Parathyroid adenoma (tissue), 2 donors: ENCODE results near the gene CAMKMT.

Experiments used
- H2AFZ ChIP-seq: fragments of 300-600 bp; sonication (generic); one replicate; pipeline ENCODE4 v1.7.0; 2017; ENCODE audit warnings: antibody characterized with exemption, mild to moderate bottlenecking
- H3K27ac ChIP-seq: fragments of 300-600 bp; sonication (generic); one replicate; pipeline ENCODE4 v1.7.0; 2017
- H3K27me3 ChIP-seq: fragments of 300-600 bp; sonication (generic); one replicate; pipeline ENCODE4 v1.7.0; 2017; ENCODE audit warnings: low read length; ENCODE audit not compliant: control insufficient read depth, insufficient read depth
- H3K36me3 ChIP-seq: fragments of 300-600 bp; sonication (generic); one replicate; pipeline ENCODE4 v1.7.0; 2017; ENCODE audit warnings: low read length; ENCODE audit not compliant: control insufficient read depth, insufficient read depth
- H3K4me1 ChIP-seq: fragments of 300-600 bp; sonication (generic); one replicate; pipeline ENCODE4 v1.7.0; 2017; ENCODE audit warnings: control low read depth
- H3K4me2 ChIP-seq: fragments of 300-600 bp; sonication (generic); one replicate; pipeline ENCODE4 v1.7.0; 2017; ENCODE audit warnings: low read length
- H3K4me3 ChIP-seq: fragments of 300-600 bp; sonication (generic); one replicate; pipeline ENCODE4 v1.7.0; 2017; ENCODE audit warnings: low read depth, low read length
- H3K79me2 ChIP-seq: fragments of 300-600 bp; sonication (generic); one replicate; pipeline ENCODE4 v1.7.0; 2017; ENCODE audit warnings: control low read depth
- H3K9ac ChIP-seq: fragments of 300-600 bp; sonication (generic); one replicate; pipeline ENCODE4 v1.7.0; 2017; ENCODE audit warnings: mild to moderate bottlenecking
- H3K9me3 ChIP-seq: fragments of 300-600 bp; sonication (generic); one replicate; pipeline ENCODE4 v1.7.0; 2017; ENCODE audit warnings: low read length; ENCODE audit not compliant: control insufficient read depth
- CTCF ChIP-seq: fragments of 300-600 bp; sonication (generic); IDR thresholded peaks from one replicate; pipeline ENCODE4 v1.7.0; 2017; ENCODE audit warnings: antibody characterized with exemption, mild to moderate bottlenecking
- donor health status: primary hyperparathyroidism.

CAMKMT gene

DNA sequence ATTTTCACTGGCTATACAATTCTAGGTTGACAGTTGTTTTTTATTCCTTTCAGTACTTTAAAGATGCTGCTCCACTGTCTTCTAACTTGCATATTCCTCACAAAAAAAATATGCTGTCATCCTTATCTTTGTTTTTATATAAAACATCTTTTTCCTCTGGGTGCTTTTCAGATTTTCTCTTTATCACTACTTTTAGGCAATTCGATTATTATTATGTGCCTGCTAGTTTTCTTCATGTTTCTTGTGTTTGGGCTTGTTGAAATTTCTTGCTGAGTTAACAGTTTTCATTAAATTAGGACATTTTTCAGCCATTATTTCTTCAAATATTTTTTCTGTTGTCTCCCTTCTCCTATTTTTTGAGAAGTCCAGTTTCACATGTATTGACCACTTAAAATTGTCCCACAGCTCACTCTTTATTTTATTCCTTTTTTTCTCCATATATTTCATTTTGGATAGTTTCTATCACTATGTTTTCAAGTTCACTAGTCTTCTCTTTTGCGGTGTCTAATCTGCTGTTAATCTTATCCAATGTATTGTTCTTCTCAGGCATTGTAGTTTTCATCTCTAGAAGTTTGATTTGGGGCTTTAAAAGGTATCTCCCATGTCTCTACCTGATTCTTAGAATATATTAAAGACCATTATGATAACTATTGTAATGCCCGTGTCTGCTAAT lies 374.7 kb downstream of the CAMKMT start:
- Histone ChIP-seq H2AFZ (no peak overlapping the region), H3K9ac (no peak overlapping the region), H3K79me2 (no peaks in the 10 kb centered on the region), H3K4me3 (no peak overlapping the region), H3K4me2 (no peak overlapping the region), H3K27me3 (no peaks in the 10 kb centered on the region), H3K36me3 (no peaks in the 10 kb centered on the region), H3K9me3 (no peaks in the 10 kb centered on the region), H3K27ac (no peak overlapping the region), H3K4me1 (peaks cover 4% of the 10 kb centered on the region)
- no peak for TF ChIP-seq CTCF

GRCh38 chr2:44740678-44741077 lies 378.9 kb downstream of the CAMKMT start:
- no peak overlapping the region for H3K27ac ChIP-seq
- H3K9me3 ChIP-seq = no peaks in the 10 kb centered on the region
- H3K4me2 ChIP-seq = no peak overlapping the region
- no peaks in the 10 kb centered on the region for H3K36me3 ChIP-seq
- H3K79me2 ChIP-seq = no peaks in the 10 kb centered on the region
- H3K27me3 ChIP-seq = no peaks in the 10 kb centered on the region
- H3K4me1 ChIP-seq = peaks cover 4% of the 10 kb centered on the region
- no peak for TF ChIP-seq CTCF
- no peak overlapping the region for H2AFZ ChIP-seq
- H3K4me3 ChIP-seq = no peak overlapping the region
- no peak overlapping the region for H3K9ac ChIP-seq

- no peak overlapping the region for H3K4me2 ChIP-seq
- no peaks in the 10 kb centered on the region for H3K36me3 ChIP-seq
- no peak overlapping the region for H3K4me3 ChIP-seq
- no peak overlapping the region for H2AFZ ChIP-seq
- no peaks in the 10 kb centered on the region for H3K79me2 ChIP-seq
- peaks cover 4% of the 10 kb centered on the region for H3K4me1 ChIP-seq
- H3K9me3 ChIP-seq = no peaks in the 10 kb centered on the region
- H3K9ac ChIP-seq = no peak overlapping the region
- H3K27me3 ChIP-seq = no peaks in the 10 kb centered on the region
- no peak for TF ChIP-seq CTCF
- no peak overlapping the region for H3K27ac ChIP-seq
These were observed 379.8 kb downstream of the CAMKMT start for GRCh38 chr2:44741507-44741906.

DNA sequence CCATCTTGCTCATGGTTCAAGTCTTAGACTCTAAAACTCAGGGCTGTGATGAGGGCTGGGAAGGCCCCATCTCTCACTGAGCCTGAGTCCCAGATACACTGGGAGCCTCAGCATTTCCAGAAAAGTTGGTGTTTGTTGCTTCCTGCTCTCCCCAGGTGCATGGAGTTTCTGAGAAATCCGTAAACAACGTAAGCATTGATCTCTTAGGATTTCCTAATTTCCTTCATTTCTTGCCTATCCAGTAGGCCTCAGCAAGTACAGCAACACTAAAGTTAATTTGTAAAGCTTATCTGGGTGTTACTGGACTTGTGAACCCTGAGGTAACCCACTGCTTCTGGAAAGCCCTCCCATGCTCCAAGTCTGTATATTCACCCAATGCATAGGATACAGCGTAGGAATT lies 380.3 kb downstream of the CAMKMT start:
- no peaks in the 10 kb centered on the region for H3K79me2 ChIP-seq
- H3K4me1 ChIP-seq = peaks cover 8% of the 10 kb centered on the region
- H3K9me3 ChIP-seq = no peaks in the 10 kb centered on the region
- no peak overlapping the region for H3K27ac ChIP-seq
- no peak overlapping the region for H3K4me2 ChIP-seq
- no peak for TF ChIP-seq CTCF
- H2AFZ ChIP-seq = no peak overlapping the region
- no peak overlapping the region for H3K9ac ChIP-seq
- H3K36me3 ChIP-seq = no peaks in the 10 kb centered on the region
- H3K4me3 ChIP-seq = no peak overlapping the region
- no peaks in the 10 kb centered on the region for H3K27me3 ChIP-seq

DNA sequence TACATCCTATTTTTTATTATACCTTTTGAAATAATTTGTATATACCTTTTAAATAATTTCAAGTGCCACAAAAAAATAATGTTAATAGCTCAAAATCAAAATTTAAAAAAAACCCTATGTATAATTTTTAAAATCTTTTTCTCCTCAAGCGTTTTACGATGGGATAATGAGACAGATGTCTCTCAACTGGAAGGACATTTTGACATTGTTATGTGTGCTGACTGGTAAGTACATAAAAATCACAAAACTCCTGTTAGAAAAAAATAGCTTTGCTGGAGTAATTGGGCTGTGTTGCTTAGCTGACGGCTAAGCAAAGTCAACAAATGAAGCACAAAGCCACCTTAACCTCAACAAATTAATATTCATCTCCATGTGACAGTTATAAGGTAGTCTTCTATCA lies 381.7 kb downstream of the CAMKMT start:
- H3K27ac ChIP-seq = no peak overlapping the region
- H2AFZ ChIP-seq = no peak overlapping the region
- H3K9me3 ChIP-seq = no peaks in the 10 kb centered on the region
- no peaks in the 10 kb centered on the region for H3K27me3 ChIP-seq
- no peak overlapping the region for H3K4me2 ChIP-seq
- peaks cover 8% of the 10 kb centered on the region for H3K4me1 ChIP-seq
- H3K4me3 ChIP-seq = no peak overlapping the region
- H3K36me3 ChIP-seq = no peaks in the 10 kb centered on the region
- no peak for TF ChIP-seq CTCF
- no peaks in the 10 kb centered on the region for H3K79me2 ChIP-seq
- no peak overlapping the region for H3K9ac ChIP-seq
